ENCODE data around the gene MAP2K6.

Gene MAP2K6

DNA sequence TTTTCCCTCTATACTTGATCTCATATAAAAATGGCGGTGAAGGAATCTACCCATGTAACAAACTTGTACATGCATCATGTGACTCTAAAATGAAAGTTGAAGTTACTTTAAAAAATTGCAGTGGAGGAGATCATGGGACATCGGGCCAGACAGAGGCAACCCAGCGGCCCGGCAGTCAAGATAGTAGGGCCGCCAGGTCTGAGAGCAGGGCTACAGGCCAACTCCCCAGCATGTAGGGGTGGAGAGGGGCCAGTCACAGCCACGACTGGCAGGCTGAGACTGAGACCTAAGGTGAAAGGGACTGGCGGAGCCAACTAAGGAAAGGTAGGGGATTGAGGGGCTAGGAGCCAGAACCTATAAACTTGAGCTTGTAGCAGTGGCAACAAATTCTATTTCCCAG lies 150.9 kb downstream of the MAP2K6 start:
- H3K36me3 Mint-ChIP-seq (ENCODE audit: low read depth) = no peaks in the 10 kb centered on the region
- TF ChIP-seq, protein P1, sequence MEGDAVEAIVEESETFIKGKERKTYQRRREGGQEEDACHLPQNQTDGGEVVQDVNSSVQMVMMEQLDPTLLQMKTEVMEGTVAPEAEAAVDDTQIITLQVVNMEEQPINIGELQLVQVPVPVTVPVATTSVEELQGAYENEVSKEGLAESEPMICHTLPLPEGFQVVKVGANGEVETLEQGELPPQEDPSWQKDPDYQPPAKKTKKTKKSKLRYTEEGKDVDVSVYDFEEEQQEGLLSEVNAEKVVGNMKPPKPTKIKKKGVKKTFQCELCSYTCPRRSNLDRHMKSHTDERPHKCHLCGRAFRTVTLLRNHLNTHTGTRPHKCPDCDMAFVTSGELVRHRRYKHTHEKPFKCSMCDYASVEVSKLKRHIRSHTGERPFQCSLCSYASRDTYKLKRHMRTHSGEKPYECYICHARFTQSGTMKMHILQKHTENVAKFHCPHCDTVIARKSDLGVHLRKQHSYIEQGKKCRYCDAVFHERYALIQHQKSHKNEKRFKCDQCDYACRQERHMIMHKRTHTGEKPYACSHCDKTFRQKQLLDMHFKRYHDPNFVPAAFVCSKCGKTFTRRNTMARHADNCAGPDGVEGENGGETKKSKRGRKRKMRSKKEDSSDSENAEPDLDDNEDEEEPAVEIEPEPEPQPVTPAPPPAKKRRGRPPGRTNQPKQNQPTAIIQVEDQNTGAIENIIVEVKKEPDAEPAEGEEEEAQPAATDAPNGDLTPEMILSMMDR (IDR thresholded peaks at IDR 0.05; ENCODE audit: unreplicated experiment in 3 of 3) = no peak
- H3K9me3 Mint-ChIP-seq = no peaks in the 10 kb centered on the region
- peaks cover 3% of the 10 kb centered on the region for H3K27me3 Mint-ChIP-seq (ENCODE audit: low read depth)
- H3K4me1 Mint-ChIP-seq = peaks cover 3% of the 10 kb centered on the region
- no peak overlapping the region for H3K27ac Mint-ChIP-seq
- H3K4me3 Mint-ChIP-seq = no peak overlapping the region

DNA sequence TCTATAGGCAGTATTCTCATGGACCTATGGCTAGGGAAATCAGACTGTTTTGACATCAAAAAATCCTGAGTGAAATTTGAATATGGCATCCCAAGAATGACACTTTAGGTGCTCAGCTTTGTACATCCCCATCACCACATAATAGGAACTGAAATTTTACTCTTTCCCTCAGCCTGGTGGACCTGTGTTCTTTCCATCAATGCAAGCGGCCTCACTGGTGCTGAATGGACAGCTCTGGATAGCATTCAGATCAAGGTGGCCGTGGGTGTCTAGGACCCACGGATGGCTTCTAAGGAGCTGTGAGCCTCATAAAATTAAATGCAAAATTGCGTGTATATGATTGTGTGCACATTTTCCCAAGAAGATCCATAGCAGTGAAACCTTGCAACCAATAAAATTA lies 152.6 kb downstream of the MAP2K6 start:
- TF ChIP-seq, protein P1 (IDR thresholded peaks at IDR 0.05; ENCODE audit: unreplicated experiment in 3 of 3) = no peak
- Mint-ChIP-seq H3K4me3 (peak overlapping the region in 1 of 3 experiments; percentile 26), H3K27ac (no peak overlapping the region), H3K4me1 (peaks cover 3% of the 10 kb centered on the region), H3K36me3 (ENCODE audit: low read depth) (no peaks in the 10 kb centered on the region), H3K9me3 (no peaks in the 10 kb centered on the region), H3K27me3 (ENCODE audit: low read depth) (peaks cover 3% of the 10 kb centered on the region)

DNA sequence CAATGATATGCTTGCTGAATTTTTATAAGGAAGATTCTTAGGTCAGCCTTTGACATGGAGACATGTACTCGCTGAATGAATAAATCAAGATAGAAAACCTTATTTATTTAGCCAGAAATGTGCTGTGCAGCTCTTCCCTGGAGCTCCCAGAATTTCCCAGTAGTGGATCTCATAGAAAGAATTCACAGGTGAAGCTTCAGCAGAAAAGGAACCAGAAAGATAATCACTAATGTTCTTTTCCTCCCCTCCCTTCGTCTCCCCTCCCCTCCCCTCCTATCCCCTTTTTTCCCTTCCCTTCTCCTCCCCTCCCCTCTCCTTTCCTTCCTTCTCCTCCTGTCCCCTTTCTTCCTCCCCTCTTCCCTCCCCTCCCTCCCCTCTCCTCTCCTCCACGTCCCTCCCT lies 158.2 kb downstream of the MAP2K6 start:
- Mint-ChIP-seq H3K27ac (no peak overlapping the region), H3K4me1 (peaks cover 27% of the 10 kb centered on the region), H3K9me3 (no peaks in the 10 kb centered on the region), H3K4me3 (no peak overlapping the region), H3K27me3 (ENCODE audit: low read depth) (no peaks in the 10 kb centered on the region), H3K36me3 (ENCODE audit: low read depth) (no peaks in the 10 kb centered on the region)
- TF ChIP-seq, protein P1 (IDR thresholded peaks at IDR 0.05; ENCODE audit: unreplicated experiment in 3 of 3) = no peak

DNA sequence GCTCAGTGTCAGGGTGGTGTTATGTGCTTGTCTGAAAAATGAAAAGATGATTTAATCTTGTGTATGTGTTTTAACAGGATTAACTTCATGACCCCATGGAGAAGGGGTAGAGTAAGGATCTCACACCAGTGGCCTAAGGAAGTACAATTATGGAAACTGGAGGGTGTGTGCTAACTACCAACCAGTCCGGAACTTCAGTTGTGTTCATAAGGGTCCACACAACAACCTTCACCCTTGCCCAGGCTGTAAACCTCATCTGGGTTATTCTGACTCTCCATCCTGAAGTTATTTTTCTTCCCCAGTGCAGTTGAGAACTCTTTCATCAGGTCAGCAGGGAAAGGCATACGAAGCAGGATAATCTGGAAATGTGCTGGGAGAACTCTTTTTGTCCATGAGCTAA lies 158.9 kb downstream of the MAP2K6 start:
- Mint-ChIP-seq H3K4me3 (no peak overlapping the region), H3K36me3 (ENCODE audit: low read depth) (no peaks in the 10 kb centered on the region), H3K27ac (peak overlapping the region in 1 of 3 experiments; percentile 31), H3K9me3 (no peaks in the 10 kb centered on the region), H3K4me1 (peaks cover 27% of the 10 kb centered on the region), H3K27me3 (ENCODE audit: low read depth) (no peaks in the 10 kb centered on the region)
- TF ChIP-seq, protein P1 (IDR thresholded peaks at IDR 0.05; ENCODE audit: unreplicated experiment in 3 of 3) = no peak

DNA sequence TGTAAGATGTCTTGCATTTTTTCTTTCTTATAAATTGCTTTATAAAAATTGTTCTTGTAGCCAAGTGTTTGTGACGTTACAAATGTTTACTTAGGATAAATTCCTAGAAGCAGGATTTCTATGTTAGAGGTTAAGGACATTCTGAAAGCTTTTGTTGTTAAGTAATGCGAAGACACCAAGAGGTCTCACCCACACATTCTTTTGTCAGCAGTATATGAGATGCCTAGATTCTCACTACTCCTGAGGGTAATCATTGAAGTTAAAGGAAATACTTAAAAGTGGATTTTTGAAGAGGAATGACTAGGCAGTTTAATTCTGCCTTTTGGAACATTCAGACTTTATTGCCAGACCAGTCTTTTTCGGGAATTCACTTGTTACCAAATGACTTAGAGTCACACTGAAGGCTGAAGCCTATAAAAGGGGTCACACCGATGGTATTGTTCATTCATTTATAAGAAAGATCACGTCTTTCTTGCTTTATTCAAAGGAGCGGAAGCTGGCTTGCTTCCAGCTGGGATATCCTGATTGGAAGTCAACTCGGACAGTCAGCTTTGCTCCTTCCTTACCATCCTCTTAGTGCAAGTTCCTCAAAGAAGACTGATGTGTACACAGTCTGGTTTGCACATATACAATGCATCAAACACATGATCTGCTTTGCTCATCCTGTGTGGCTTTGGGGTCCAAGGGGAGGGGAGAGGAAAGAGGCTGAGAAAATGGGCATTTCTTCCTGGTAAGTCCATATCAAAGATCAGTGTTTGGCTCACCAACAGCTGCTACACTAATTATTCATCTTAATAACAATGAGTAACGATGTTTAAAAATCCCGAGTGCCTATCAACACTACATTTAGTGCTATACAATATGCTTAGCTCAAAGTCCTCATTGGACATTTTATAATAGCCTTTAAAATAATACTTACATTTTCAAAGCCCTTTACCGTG lies 160.0 kb downstream of the MAP2K6 start:
- H3K4me3 Mint-ChIP-seq = no peak overlapping the region
- H3K9me3 Mint-ChIP-seq = no peaks in the 10 kb centered on the region
- no peaks in the 10 kb centered on the region for H3K36me3 Mint-ChIP-seq (ENCODE audit: low read depth)
- TF ChIP-seq, protein P1 (IDR thresholded peaks at IDR 0.05; ENCODE audit: unreplicated experiment in 3 of 3) = no peak
- no peaks in the 10 kb centered on the region for H3K27me3 Mint-ChIP-seq (ENCODE audit: low read depth)
- H3K27ac Mint-ChIP-seq = peak overlapping the region; percentile 33 to 87 (median 72)
- peaks cover 23% of the 10 kb centered on the region for H3K4me1 Mint-ChIP-seq

DNA sequence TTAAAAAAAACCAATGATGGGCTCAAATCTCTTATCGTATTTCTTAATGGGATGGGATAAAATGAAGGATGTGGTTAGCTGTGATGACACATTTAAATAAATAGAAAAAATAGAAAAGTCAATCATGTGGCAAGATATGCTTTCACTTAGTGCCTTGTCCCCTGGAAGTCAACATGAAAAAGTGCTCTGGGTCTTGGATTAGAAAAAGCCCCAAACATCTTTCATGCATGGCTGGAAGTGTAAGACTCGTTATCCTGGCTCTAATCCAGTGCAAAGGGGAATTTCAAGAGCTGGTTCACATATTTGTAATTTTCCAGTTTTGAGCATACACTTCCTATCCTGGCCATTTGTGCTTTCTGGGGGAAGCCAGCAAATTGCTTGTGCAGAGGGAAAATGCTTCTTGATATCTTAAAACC lies 160.9 kb downstream of the MAP2K6 start:
- Mint-ChIP-seq H3K4me1 (peaks cover 23% of the 10 kb centered on the region), H3K27ac (peak overlapping the region; percentile 3 to 87 (median 72))
- TF ChIP-seq, protein P1 (IDR thresholded peaks at IDR 0.05; ENCODE audit: unreplicated experiment in 3 of 3) = no peak

More for the DNA sequence above, 160.9 kb downstream of the MAP2K6 start:
- H3K36me3 Mint-ChIP-seq (ENCODE audit: low read depth) = no peaks in the 10 kb centered on the region
- no peak overlapping the region for H3K4me3 Mint-ChIP-seq
- H3K27me3 Mint-ChIP-seq (ENCODE audit: low read depth) = no peaks in the 10 kb centered on the region
- H3K9me3 Mint-ChIP-seq = no peaks in the 10 kb centered on the region

Data from nephron (organoid).